HEK293 (cell line): ENCODE measurements around the gene TMEM86A.

Experiments
- CTCF ChIA-PET: fragments of 350-600 bp; formaldehyde crosslinking; extraction: SDS; loops from one replicate; lab custom pipeline; 2021; ENCODE audit warnings: antibody characterized with exemption; lab: Yijun Ruan, JAX
- POLR2A ChIA-PET: fragments of 300-600 bp; formaldehyde crosslinking; extraction: SDS; loops from one replicate; lab custom pipeline; 2020; ENCODE audit warnings: antibody characterized with exemption, inconsistent platforms; lab: Yijun Ruan, JAX
- H3K27ac ChIP-seq: fragments of 200-500 bp; sonication (Bioruptor generic); 2 replicates; pipeline ENCODE4 v1.5.1; 2014; ENCODE audit warnings: low read depth, low read length, control low read depth, inconsistent platforms; ENCODE audit errors: extremely low read depth
- H3K36me3 ChIP-seq, 2 experiments: fragments of 200-500 bp in 1 of 2; sonication (Bioruptor generic) in 1 of 2; 1 replicate in 1 of 2; 2 replicates in 1 of 2; pipeline ENCODE4 v1.5.1; 2014 to 2017; ENCODE audit warnings: inconsistent platforms in 2 of 2, low read length in 2 of 2; ENCODE audit not compliant: control insufficient read depth in 2 of 2, insufficient read depth in 1 of 2
- H3K4me1 ChIP-seq: fragments of 200-500 bp; sonication (Bioruptor generic); 2 replicates; pipeline ENCODE4 v1.5.1; 2014; ENCODE audit warnings: mild to moderate bottlenecking, low read length, inconsistent platforms; ENCODE audit not compliant: control insufficient read depth, insufficient read depth
- H3K4me3 ChIP-seq: 2 replicates; pipeline ENCODE4 v1.5.1; 2011; ENCODE audit warnings: low read depth, mild to moderate bottlenecking, control low read depth, low read length, moderate library complexity
- H3K9me3 ChIP-seq: fragments of 200-500 bp; sonication (Bioruptor generic); 2 replicates; pipeline ENCODE4 v1.5.1; 2014; ENCODE audit warnings: low read depth, low read length, inconsistent platforms; ENCODE audit not compliant: control insufficient read depth, insufficient read depth
- HOXC10 ChIP-seq: sonication (generic); formaldehyde crosslinking; IDR thresholded peaks from 2 replicates; pipeline ENCODE4 v1.8.1; 2023; ENCODE audit warnings: mild to moderate bottlenecking, missing genetic modification reagents
- PRDM4 ChIP-seq: fragments of 450-650 bp; formaldehyde crosslinking; IDR thresholded peaks from 2 replicates; pipeline ENCODE4 v1.5.1; 2017; ENCODE audit warnings: missing biosample characterization, missing genetic modification characterization
- REST ChIP-seq: fragments of 450-650 bp; formaldehyde crosslinking; IDR thresholded peaks from 2 replicates; pipeline ENCODE4 v1.5.1; 2016; ENCODE audit warnings: missing biosample characterization, missing genetic modification characterization
- SCRT2 ChIP-seq: fragments of 450-650 bp; formaldehyde crosslinking; IDR thresholded peaks from 2 replicates; pipeline ENCODE4 v1.5.1; 2016; ENCODE audit warnings: missing biosample characterization, missing genetic modification characterization
- ZBTB7A ChIP-seq: fragments of 450-650 bp; formaldehyde crosslinking; IDR thresholded peaks from 2 replicates; pipeline ENCODE4 v1.5.1; 2016; ENCODE audit warnings: low read depth, missing biosample characterization, missing genetic modification characterization
- ZBTB8A ChIP-seq: fragments of 450-650 bp; formaldehyde crosslinking; IDR thresholded peaks from 2 replicates; pipeline ENCODE4 v1.5.1; 2016; ENCODE audit warnings: missing biosample characterization, missing genetic modification characterization
- ZFP3 ChIP-seq: fragments of 450-650 bp; formaldehyde crosslinking; IDR thresholded peaks from 2 replicates; pipeline ENCODE4 v1.5.1; 2016; ENCODE audit warnings: low read depth, missing biosample characterization, missing genetic modification characterization
- ZNF223 ChIP-seq: fragments of 450-650 bp; formaldehyde crosslinking; IDR thresholded peaks from 2 replicates; pipeline ENCODE4 v1.5.1; 2016; ENCODE audit warnings: missing biosample characterization, missing genetic modification characterization
- ZNF266 ChIP-seq: fragments of 450-650 bp; formaldehyde crosslinking; IDR thresholded peaks from 2 replicates; pipeline ENCODE4 v1.5.1; 2016; ENCODE audit warnings: missing biosample characterization, missing genetic modification characterization, low read depth
- ZNF626 ChIP-seq: fragments of 450-650 bp; sonication (Bioruptor Pico); formaldehyde crosslinking; IDR thresholded peaks from 2 replicates; pipeline ENCODE4 v1.5.1; 2018; ENCODE audit warnings: missing biosample characterization, missing genetic modification characterization, inconsistent platforms
- ZNF654 ChIP-seq: fragments of 450-650 bp; formaldehyde crosslinking; IDR thresholded peaks from 2 replicates; pipeline ENCODE4 v1.5.1; 2016; ENCODE audit warnings: low read depth, missing biosample characterization, missing genetic modification characterization
- ZNF707 ChIP-seq: fragments of 450-650 bp; formaldehyde crosslinking; IDR thresholded peaks from 2 replicates; pipeline ENCODE4 v1.5.1; 2016; ENCODE audit warnings: missing biosample characterization, missing genetic modification characterization
- ZNF747 ChIP-seq: fragments of 450-650 bp; formaldehyde crosslinking; IDR thresholded peaks from 2 replicates; pipeline ENCODE4 v1.5.1; 2016; ENCODE audit warnings: missing biosample characterization, missing genetic modification characterization

Gene TMEM86A

GRCh38 chr11:18709414-18709813, 10.8 kb downstream of the TMEM86A start:
- ChIA-PET POLR2A (no interaction called here), CTCF (interaction anchor here (1.1 to 2.6 kb wide), 2 partner anchors 13 to 169 kb away, joined by 4 to 16 read pairs; no protein-coding TSS in a partner anchor)
- TF ChIP-seq ZFP3 (no peak), ZBTB8A (no peak), ZNF707 (tag by site-specific recombination) (no peak), HOXC10 (CRISPR knock-in tag) (no peak)
- H3K36me3 ChIP-seq, result no peaks in the 10 kb centered on the region
- H3K4me3 ChIP-seq, result no peak overlapping the region
- no peaks in the 10 kb centered on the region for H3K9me3 ChIP-seq
- no peaks in the 10 kb centered on the region for H3K4me1 ChIP-seq
- H3K27ac ChIP-seq, result no peak overlapping the region

- no peak overlapping the region for H3K27ac ChIP-seq
- no peak for TF ChIP-seq SCRT2 (tag by site-specific recombination)
- TF ChIP-seq ZNF266, result no peak
- TF ChIP-seq PRDM4 (tag by site-specific recombination), result no peak
- TF ChIP-seq ZNF747 (tag by site-specific recombination), result no peak
- TF ChIP-seq ZBTB7A (tag by site-specific recombination), result no peak
- no peak for TF ChIP-seq ZNF223 (tag by site-specific recombination)
- no peak for TF ChIP-seq ZNF626 (tag by site-specific recombination)
- TF ChIP-seq, all 188 proteins: peak for 0
- POLR2A ChIA-PET, result no interaction called here
Observed at GRCh38 chr11:18710545-18710944, 12.0 kb downstream of the TMEM86A start.

GRCh38 chr11:18713646-18714442, 15.3 kb downstream of the TMEM86A start:
- TF ChIP-seq REST (tag by site-specific recombination) (peak; percentile 66), ZNF654 (tag by site-specific recombination) (no peak)
- TF ChIP-seq, all 188 proteins: peak for 1
- ChIA-PET CTCF (interaction anchor here (0.7 to 3.4 kb wide), 2 partner anchors 14 to 319 kb away, joined by 3 to 19 read pairs; no protein-coding TSS in a partner anchor), POLR2A (no interaction called here)
- no peak overlapping the region for H3K4me3 ChIP-seq
- H3K9me3 ChIP-seq, result no peaks in the 10 kb centered on the region
- no peaks in the 10 kb centered on the region for H3K36me3 ChIP-seq
- H3K4me1 ChIP-seq, result no peaks in the 10 kb centered on the region
- H3K27ac ChIP-seq, result no peak overlapping the region

More at GRCh38 chr11:18710545-18710944, 12.0 kb downstream of the TMEM86A start:
- no peaks in the 10 kb centered on the region for H3K36me3 ChIP-seq
- CTCF ChIA-PET, result interaction anchor here (2.6 kb wide), 1 partner anchor 12 kb away, joined by 16 read pairs; no protein-coding TSS in a partner anchor
- no peaks in the 10 kb centered on the region for H3K9me3 ChIP-seq
- no peaks in the 10 kb centered on the region for H3K4me1 ChIP-seq
- no peak overlapping the region for H3K4me3 ChIP-seq
